Fibroblast of upper back skin (primary cell): ENCODE data around the gene IGSF21.

Experiments
- DNase-seq: peaks from one replicate; pipeline ENCODE4 v3.0.0-alpha.2; 2013

Gene IGSF21

GRCh38 chr1:18182398-18183160, 75.0 kb downstream of the IGSF21 start:
- DNase-seq, result peak; percentile 11

- no peak for DNase-seq
Observed at GRCh38 chr1:18183533-18183932, 75.9 kb downstream of the IGSF21 start.

- DNase-seq, result no peak
Observed at GRCh38 chr1:18187054-18187453, 79.5 kb downstream of the IGSF21 start.

- no peak for DNase-seq
Observed at GRCh38 chr1:18188820-18189517, 81.4 kb downstream of the IGSF21 start.

GRCh38 chr1:18190598-18190997, 83.0 kb downstream of the IGSF21 start:
- DNase-seq, result no peak

- DNase-seq, result no peak
Observed at GRCh38 chr1:18191037-18191436, 83.4 kb downstream of the IGSF21 start.

GRCh38 chr1:18191481-18192155, 84.0 kb downstream of the IGSF21 start:
- DNase-seq, result no peak

GRCh38 chr1:18192182-18192581, 84.6 kb downstream of the IGSF21 start:
- DNase-seq, result no peak

GRCh38 chr1:18192974-18193373, 85.4 kb downstream of the IGSF21 start:
- no peak for DNase-seq

- no peak for DNase-seq
Observed at GRCh38 chr1:18197299-18197698, 89.7 kb downstream of the IGSF21 start.

- no peak for DNase-seq
Observed at GRCh38 chr1:18198260-18198659, 90.7 kb downstream of the IGSF21 start.

- no peak for DNase-seq
Observed at GRCh38 chr1:18199462-18199861, 91.9 kb downstream of the IGSF21 start.

GRCh38 chr1:18200136-18200717, 92.6 kb downstream of the IGSF21 start:
- DNase-seq, result no peak

- no peak for DNase-seq
Observed at GRCh38 chr1:18200918-18201317, 93.3 kb downstream of the IGSF21 start.

- no peak for DNase-seq
Observed at GRCh38 chr1:18201997-18202719, 94.6 kb downstream of the IGSF21 start.

- DNase-seq, result no peak
Observed at GRCh38 chr1:18203645-18204044, 96.0 kb downstream of the IGSF21 start.

- DNase-seq, result no peak
Observed at GRCh38 chr1:18204575-18204974, 97.0 kb downstream of the IGSF21 start.

- no peak for DNase-seq
Observed at GRCh38 chr1:18205319-18205718, 97.7 kb downstream of the IGSF21 start.

- DNase-seq, result no peak
Observed at GRCh38 chr1:18211764-18212163, 104.2 kb downstream of the IGSF21 start.

GRCh38 chr1:18217398-18218043, 109.9 kb downstream of the IGSF21 start:
- DNase-seq, result peak; percentile 7

- DNase-seq, result no peak
Observed at GRCh38 chr1:18229625-18230024, 122.0 kb downstream of the IGSF21 start.

GRCh38 chr1:18230321-18230720, 122.7 kb downstream of the IGSF21 start:
- DNase-seq, result no peak
